Adrenal gland (tissue), 5 donors: ENCODE data around the gene GOLGA5.

Source experiments
- POLR2A ChIP-seq, 2 donors: fragments of 450-650 bp; IDR thresholded peaks; one replicate each; pipeline ENCODE4 v1.6.1; 2017; ENCODE audit warnings: antibody characterized with exemption in 2 of 2, mild to moderate bottlenecking in 2 of 2, moderate library complexity in 1 of 2
- TF ChIP-seq, protein P1 (sequence below), 6 experiments: fragments of 450-650 bp in 4 of 6; fragments of 200-600 bp in 2 of 6; sonication (generic) in 1 of 6; IDR thresholded peaks; 1 replicate in 5 of 6; 2 replicates in 1 of 6; pipeline versions ENCODE4 v1.5.1 to v1.8.0; 2016 to 2021; ENCODE audit warnings: antibody characterized with exemption in 6 of 6, mild to moderate bottlenecking in 2 of 6, moderate library complexity in 1 of 6
- donor health status: DM: no; HTN: no; CAD: no.

DNA sequence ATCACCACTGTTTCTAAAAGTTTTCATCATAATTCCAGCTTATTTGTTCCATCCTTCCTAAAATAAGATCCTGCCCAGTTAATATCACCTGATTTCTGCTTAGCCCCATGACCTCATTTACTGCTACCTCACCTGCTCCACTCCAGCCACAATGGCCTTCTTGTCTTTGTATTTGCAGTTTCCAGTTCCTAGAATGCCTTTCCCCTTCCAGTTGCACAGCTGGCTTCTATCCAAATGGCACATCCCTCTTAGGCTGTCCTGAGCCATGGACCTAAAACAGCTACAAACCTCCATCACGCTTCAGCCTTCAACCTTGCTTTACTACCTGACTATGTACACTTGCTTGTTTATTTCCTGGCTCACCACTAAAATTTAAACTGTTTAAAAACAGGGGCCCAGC lies 39.1 kb upstream of the GOLGA5 start:
- TF ChIP-seq, protein P1, sequence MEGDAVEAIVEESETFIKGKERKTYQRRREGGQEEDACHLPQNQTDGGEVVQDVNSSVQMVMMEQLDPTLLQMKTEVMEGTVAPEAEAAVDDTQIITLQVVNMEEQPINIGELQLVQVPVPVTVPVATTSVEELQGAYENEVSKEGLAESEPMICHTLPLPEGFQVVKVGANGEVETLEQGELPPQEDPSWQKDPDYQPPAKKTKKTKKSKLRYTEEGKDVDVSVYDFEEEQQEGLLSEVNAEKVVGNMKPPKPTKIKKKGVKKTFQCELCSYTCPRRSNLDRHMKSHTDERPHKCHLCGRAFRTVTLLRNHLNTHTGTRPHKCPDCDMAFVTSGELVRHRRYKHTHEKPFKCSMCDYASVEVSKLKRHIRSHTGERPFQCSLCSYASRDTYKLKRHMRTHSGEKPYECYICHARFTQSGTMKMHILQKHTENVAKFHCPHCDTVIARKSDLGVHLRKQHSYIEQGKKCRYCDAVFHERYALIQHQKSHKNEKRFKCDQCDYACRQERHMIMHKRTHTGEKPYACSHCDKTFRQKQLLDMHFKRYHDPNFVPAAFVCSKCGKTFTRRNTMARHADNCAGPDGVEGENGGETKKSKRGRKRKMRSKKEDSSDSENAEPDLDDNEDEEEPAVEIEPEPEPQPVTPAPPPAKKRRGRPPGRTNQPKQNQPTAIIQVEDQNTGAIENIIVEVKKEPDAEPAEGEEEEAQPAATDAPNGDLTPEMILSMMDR (IDR thresholded peaks at IDR 0.05), result no peak
- TF ChIP-seq POLR2A (IDR thresholded peaks at IDR 0.05), result no peak
